HFFc6 (cell line): ENCODE results near the gene GPC5. TPM values are rescaled to one million over a fixed set of nuclear protein-coding genes. Genes with fewer than 3 reads are reported as not detected.

Source experiments
- DNase-seq: peaks from one replicate; pipeline ENCODE4 v3.0.0-alpha.2; 2018
- H3K27ac Mint-ChIP-seq: 2 replicates; pipeline ENCODE4 v1.8.0; 2020; ENCODE audit warnings: mild to moderate bottlenecking, mixed read lengths
- H3K27me3 Mint-ChIP-seq: 2 replicates; pipeline ENCODE4 v1.8.0; 2021; ENCODE audit warnings: mild to moderate bottlenecking, moderate library complexity, mixed read lengths; ENCODE audit not compliant: insufficient read depth
- H3K36me3 Mint-ChIP-seq: 2 replicates; pipeline ENCODE4 v1.8.0; 2021; ENCODE audit warnings: low read depth, mixed read lengths
- H3K4me1 Mint-ChIP-seq: 2 replicates; pipeline ENCODE4 v1.8.0; 2020; ENCODE audit warnings: low read depth, mixed read lengths
- H3K4me3 Mint-ChIP-seq: 2 replicates; pipeline ENCODE4 v1.8.0; 2020; ENCODE audit warnings: mild to moderate bottlenecking, moderate library complexity, mixed read lengths
- H3K9me3 Mint-ChIP-seq: 2 replicates; pipeline ENCODE4 v1.8.0; 2020; ENCODE audit warnings: mild to moderate bottlenecking, mixed read lengths
- CTCF ChIP-seq: fragments of 200-600 bp; sonication (generic); IDR thresholded peaks from 2 replicates; pipeline ENCODE4 v1.5.0; 2021; ENCODE audit warnings: antibody characterized with exemption, mild to moderate bottlenecking
- total RNA-seq, 6 experiments: library from RNA; stranded (reverse); fragmentation: NEBNext Ultra II Directional; extraction: Animal tissue kit (Norgen Biotek cat#: 25700); gene quantifications; 2 replicates in 1 of 6; 3 replicates in 5 of 6; pipeline ENCODE4 v1.2.3, GENCODE V29; 2021

GPC5 gene
- total RNA-seq, 6 experiments from 2014 or later: 0.06 TPM; not detected in 5

- Mint-ChIP-seq H3K36me3 (no peaks in the 10 kb centered on the region; the same call in 1 of the 2 replicates), H3K4me1 (no peaks in the 10 kb centered on the region), H3K27me3 (peaks cover 2% of the 10 kb centered on the region; the same call in 1 of the 2 replicates), H3K4me3 (no peak overlapping the region), H3K27ac (no peak overlapping the region), H3K9me3 (peaks cover 10% of the 10 kb centered on the region)
- no peak for TF ChIP-seq CTCF
- DNase-seq: no peak
These were observed 1451.0 kb downstream of the GPC5 start for GRCh38 chr13:92849381-92849780.

GRCh38 chr13:92864584-92865284, 1466.3 kb downstream of the GPC5 start:
- Mint-ChIP-seq H3K4me1 (no peaks in the 10 kb centered on the region), H3K27ac (no peak overlapping the region), H3K27me3 (no peaks in the 10 kb centered on the region; the same call in 1 of the 2 replicates), H3K4me3 (no peak overlapping the region), H3K9me3 (peaks cover 5% of the 10 kb centered on the region; the same call in 1 of the 2 replicates), H3K36me3 (no peaks in the 10 kb centered on the region)
- TF ChIP-seq CTCF: no peak
- DNase-seq: no peak

- no peak overlapping the region for H3K4me3 Mint-ChIP-seq
- H3K4me1 Mint-ChIP-seq: no peaks in the 10 kb centered on the region
- TF ChIP-seq CTCF: no peak
- H3K36me3 Mint-ChIP-seq: no peaks in the 10 kb centered on the region
- DNase-seq: no peak
- no peaks in the 10 kb centered on the region for H3K27me3 Mint-ChIP-seq
- H3K9me3 Mint-ChIP-seq: peaks cover 9% of the 10 kb centered on the region
- H3K27ac Mint-ChIP-seq: no peak overlapping the region
These were observed 1474.6 kb downstream of the GPC5 start for GRCh38 chr13:92873029-92873428.

GRCh38 chr13:92886535-92887077, 1488.2 kb downstream of the GPC5 start:
- H3K4me3 Mint-ChIP-seq: no peak overlapping the region
- H3K27me3 Mint-ChIP-seq: no peaks in the 10 kb centered on the region
- TF ChIP-seq CTCF: no peak
- H3K27ac Mint-ChIP-seq: no peak overlapping the region
- peaks cover 10% of the 10 kb centered on the region; the same call in 1 of the 2 replicates for H3K9me3 Mint-ChIP-seq
- H3K36me3 Mint-ChIP-seq: no peaks in the 10 kb centered on the region
- no peaks in the 10 kb centered on the region for H3K4me1 Mint-ChIP-seq
- DNase-seq: no peak

- Mint-ChIP-seq H3K36me3 (no peaks in the 10 kb centered on the region), H3K27me3 (no peaks in the 10 kb centered on the region), H3K4me1 (no peaks in the 10 kb centered on the region), H3K9me3 (peaks cover 17% of the 10 kb centered on the region), H3K4me3 (no peak overlapping the region), H3K27ac (no peak overlapping the region)
- TF ChIP-seq CTCF: no peak
- DNase-seq: no peak
These were observed 1496.0 kb downstream of the GPC5 start for GRCh38 chr13:92894447-92894846.
